NCI-H2196 treated with DMSO at 0.1 percent for 48 hours (cell line): ENCODE data around the gene PTPRC.

Experiments used
- DNase-seq: peaks from one replicate; lab custom pipeline; 2025; ENCODE audit not compliant: unreplicated experiment; lab: John Stamatoyannopoulos, UW

The PTPRC gene

DNA sequence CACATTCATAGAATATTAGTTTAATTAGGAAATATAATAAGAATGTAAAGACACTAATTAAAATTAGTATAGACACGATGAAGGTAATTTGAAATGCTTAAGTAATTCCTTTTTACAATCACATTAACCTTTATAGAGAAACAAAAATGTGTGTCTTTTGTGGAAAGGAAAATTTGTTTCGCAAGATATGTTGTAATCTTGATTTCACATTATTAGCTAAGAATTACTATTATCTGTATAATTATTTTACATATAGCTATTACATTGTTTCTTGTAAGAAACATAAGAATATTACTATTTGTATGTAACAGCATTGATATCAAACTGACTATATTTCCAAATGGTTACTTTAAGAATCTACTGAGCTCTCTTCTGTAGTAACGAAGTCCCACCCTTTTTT lies 111.2 kb downstream of the PTPRC start:
- DNase-seq, result no peak

DNA sequence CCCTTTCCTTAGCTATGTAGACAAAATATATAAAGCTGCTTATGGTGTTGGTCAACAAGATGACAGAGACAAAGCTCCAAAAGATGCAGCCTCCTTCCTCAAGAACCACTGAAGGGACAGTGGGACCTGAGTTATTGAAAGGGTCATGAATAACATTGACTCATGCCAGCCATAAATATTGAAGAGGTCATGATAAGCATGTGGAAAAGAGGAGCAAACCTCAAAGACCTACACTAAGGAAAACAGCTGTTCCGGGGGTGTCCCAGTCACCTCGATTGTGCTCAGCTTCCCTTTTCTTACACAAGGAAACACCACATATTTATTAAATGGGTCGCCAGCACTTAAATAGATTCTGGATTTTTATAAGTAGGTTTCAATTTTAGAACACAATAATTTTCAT lies 112.9 kb downstream of the PTPRC start:
- no peak for DNase-seq

DNA sequence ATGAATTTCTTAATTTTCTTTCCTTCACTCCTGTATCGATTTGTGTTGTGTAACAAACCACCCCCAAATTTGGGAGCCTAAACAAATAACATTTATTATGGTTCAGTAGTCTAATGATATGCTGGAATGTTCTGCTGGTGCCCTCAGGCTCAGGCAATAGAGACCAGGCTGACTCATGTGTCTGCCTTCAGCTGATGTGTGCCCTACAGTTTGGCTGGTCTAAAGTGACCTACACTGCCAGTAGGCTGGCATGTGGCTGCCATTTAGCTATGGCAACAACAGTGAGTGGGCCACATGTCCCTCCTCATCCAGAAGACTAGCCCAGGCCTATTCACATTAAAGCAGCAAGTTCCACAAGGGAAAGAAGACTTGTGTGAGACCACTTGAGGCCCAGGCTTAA lies 115.8 kb downstream of the PTPRC start:
- DNase-seq, result no peak

DNA sequence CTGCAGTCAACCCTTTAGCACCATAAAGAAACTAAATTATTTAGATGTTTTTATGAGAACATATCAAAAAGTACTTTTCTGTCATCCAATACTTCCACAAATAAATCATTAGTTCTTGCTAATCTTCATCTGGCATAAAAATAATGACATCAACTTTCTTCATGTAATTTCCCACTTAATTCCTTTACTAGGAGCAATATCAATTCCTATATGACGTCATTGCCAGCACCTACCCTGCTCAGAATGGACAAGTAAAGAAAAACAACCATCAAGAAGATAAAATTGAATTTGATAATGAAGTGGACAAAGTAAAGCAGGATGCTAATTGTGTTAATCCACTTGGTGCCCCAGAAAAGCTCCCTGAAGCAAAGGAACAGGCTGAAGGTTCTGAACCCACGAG lies 116.9 kb downstream of the PTPRC start:
- DNase-seq, result no peak

DNA sequence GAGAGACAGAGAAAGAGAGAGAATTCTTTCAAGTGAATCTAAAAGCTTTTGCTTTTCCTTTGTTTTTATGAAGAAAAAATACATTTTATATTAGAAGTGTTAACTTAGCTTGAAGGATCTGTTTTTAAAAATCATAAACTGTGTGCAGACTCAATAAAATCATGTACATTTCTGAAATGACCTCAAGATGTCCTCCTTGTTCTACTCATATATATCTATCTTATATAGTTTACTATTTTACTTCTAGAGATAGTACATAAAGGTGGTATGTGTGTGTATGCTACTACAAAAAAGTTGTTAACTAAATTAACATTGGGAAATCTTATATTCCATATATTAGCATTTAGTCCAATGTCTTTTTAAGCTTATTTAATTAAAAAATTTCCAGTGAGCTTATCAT lies 117.6 kb downstream of the PTPRC start:
- DNase-seq, result no peak

DNA sequence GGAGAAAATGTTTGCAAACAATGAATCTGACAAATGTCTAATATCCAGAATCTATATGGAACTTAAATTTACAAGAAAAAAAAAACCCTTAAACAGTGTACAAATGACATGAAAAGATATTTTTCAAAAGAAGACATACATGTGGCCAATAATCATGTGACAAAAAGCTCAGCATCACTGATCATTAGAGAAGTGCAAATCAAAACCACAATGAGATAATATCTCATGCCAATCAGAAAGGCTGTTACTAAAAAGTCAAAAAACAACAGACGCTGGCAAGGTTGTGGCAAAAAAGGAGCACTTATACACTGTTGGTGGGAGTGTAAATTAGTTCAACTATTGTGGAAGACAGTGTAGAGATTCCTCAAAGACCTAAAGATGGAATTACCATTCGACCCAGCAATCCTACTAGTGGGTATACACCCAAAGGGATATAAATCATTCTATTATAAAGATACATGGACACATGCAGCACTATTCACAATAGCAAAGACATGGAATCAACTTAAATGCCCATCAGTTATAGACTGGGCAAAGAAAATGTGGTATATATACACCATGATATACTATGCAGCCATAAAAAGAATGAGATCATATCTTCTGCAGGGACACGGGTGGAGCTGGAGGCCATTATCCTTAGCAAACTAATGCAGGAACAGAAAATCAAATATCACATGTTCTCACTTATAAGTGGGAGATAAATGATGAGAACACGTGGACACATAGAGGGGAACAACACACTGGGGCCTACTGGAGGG lies 123.2 kb downstream of the PTPRC start:
- DNase-seq, result no peak

DNA sequence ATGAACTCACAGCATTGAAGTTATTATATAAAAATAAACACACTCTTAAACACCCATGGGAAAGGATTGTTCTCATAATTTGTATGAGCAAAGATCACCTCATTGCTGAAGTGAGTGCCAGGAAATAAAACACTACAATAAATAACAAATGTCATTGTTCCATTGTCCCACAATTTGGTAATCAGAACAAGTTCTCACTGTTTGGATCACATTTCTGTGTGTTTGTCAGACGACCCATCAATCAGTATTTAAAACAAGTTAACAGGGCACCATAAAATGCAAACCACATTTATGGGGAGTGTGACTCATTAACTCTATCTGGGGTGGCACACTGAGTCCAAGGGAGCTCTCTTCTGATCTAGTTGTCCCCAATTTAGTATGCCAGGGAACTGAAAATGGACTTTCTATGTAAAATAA lies 124.5 kb downstream of the PTPRC start:
- DNase-seq, result no peak

DNA sequence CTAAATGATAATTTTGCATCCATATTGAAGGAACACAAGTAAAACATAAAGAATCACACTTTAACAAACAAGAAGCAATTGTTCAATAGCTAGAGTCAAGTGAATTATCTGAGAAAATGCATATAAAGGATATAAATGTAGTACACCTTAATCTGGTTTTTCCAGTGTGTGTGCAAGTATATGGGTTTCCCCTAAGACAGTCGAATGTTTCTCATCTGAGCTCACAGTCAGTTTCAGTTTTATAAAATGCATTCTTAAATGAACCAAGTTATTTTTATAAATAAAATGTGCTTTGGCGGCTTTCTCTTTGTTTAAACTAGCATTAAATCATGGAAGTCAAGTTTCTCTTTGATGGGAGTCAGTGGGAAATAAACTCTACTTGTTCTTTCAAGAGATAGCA lies 125.9 kb downstream of the PTPRC start:
- no peak for DNase-seq

DNA sequence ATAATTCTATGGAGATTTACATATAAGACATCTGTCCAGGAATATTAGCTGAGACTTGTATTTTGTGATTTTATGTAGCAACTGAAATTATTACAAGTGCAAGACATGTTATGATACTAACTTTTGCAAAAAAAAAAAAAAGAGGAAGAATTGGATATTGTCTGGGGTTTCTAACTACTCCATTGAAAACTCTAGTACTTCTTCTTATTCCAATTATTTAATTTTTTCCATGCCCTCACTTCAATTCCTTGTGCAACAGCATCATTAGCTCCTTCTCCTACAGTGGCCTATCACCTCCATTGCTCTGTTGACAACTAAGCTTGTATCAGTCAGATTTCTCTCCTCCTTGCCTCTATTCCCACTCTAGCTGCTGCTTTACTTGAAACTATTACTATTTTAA lies 126.6 kb downstream of the PTPRC start:
- no peak for DNase-seq

DNA sequence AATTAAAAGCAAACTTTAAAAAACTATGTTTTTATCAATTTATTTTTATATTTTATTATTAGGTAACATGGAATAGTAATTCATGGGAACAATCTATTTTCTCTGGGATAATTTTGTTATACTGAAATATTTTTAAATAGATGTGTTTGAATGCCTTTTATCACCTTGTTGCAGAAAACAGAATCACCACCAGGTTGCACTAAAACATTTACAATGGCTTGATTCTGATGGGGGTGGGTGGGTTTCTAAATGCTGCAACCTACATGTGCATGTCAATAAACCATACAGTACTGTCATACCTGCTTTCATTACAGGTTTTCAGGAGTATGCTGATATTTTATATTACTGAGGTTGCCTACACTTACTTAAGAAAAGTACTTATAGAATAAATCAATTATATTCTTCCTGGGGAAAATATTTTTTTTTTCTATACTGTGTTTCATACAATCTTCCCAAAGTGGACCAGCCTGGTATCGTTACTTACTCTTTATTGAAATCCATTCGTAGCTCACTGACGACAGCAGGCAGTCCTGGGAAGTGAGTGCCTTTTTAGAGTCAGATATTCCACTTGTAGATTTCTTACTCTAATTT lies 132.8 kb downstream of the PTPRC start:
- no peak for DNase-seq

DNA sequence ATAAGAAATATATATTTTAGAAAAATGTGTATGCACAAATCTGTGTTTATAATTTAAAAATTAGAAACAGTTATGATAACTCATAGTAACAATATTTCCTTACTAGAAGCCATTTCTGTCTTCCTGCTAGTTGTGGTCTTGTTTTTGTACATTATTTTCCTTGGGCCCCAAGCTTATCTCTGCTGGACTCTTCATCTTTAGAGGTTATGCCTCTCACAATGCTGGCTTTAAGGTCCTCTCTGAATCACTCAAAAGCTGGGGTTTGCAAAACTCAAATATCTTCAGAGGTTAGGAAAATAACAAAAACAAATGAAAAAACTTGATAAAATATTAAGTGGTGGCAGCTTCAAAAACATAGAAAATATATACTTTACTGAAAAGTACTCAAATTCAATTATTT lies 133.8 kb downstream of the PTPRC start:
- DNase-seq, result no peak

DNA sequence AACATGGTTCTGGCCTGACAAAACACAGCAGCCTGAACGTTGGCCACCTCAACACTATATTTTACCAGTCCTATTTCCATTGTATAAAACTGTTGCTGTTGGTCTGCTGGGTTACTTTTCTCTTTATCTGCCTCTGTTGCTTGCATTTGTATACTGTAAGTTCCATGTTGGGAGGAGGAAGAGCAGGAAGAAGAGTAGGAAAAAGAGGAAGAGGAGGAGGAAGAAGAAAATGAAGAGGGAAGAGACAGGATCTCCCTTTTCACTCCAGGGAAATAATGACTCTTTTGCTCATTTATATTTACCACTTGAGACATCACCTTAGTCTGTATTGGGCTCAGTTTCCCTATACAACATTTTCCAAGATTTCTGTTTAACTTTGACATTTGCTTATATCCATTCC lies 134.2 kb downstream of the PTPRC start:
- no peak for DNase-seq

DNA sequence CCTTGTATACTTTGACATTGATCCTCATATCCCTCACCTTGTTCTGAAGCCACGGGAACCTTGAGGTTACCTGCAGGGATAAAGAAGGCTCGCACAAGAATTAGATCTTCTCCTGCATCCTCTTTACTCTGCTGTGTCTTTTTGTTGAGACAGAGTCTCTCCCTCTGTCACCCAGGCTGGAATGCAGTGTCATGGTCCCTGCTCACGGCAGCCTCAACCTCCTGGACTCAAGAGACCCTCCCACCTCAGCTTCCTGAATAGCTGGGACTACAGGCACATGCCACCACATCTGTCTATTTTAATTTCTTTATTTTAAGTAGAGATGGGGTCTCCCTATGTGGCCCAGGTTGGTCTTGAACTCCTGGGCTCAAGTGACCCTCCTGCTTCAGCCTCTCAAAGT lies 134.7 kb downstream of the PTPRC start:
- DNase-seq, result no peak

DNA sequence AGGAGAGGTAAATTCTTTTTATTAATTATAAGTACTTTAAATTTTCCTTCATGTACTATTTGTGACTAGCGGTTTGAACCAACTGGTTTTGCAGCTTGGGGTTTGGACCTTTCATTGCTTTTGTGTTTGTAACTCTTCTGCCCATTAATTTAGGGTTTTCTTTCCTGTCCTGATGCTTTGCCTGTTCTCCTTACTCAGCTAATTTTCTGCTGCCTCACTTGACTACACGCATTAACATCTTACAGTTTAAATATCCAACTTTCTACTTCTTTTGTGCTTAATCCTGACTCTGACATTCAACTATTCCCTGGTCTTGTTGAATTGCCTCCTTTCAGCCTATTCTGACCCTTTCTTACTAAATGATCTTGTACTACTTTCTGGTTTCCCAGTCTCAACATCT lies 135.6 kb downstream of the PTPRC start:
- DNase-seq, result no peak

DNA sequence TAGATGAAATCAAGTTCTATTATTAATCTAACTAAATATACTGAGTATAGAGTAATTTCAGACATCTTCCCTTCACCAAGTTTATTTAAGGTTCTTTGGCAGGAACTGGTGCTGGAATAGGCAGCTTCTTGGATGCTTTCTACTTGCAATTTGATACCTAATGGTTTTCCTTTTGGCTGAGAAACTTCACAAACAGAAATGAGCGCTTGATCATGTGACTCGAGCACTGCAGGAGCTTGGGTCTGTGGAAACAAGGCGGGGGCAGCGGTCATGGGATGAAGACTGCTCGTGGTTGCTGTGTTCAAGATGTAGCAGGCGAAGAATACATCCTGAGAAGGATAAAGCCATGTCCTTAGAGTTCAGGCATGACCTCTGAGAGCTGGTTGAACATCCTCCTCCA lies 136.8 kb downstream of the PTPRC start:
- DNase-seq, result no peak

DNA sequence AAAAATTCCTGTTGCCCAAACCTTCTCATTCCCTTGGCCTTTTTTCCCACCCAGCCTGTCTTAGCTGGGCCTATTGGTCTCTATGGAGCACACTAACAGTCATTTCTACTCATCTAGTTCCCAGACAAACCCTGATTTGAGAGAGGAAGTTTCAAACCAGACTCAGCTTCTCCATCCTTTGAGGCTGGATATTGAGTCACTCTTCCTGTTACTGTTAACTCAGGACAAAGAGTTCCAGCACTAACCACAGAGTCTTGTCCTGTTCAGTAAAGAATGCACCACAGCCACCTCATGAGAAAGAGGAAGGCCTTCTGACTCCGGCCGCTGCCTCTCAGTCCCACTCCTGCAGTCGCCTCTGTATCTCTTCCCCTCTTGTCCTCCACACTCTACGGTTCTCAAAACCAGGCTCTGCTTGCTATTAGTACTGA lies 137.8 kb downstream of the PTPRC start:
- DNase-seq, result no peak

DNA sequence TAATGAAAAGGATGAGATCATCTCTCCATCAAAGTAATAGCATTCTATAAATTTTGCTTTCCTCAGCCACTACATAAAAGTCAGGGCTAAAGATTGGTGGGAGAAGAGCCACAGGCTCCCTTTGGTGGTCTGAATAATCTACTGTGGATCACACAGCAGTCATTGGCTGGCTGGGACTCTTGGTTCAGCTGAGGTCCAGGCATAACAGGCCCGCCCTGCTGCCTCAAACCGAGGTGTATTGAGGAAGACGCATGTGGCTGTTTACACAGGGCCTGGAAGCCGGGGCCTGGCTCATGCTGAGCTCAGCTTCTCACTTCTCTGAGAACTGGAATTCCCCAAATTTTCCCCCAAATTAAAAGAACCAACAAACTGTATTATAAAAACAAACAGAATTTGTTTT lies 139.2 kb downstream of the PTPRC start:
- no peak for DNase-seq

DNA sequence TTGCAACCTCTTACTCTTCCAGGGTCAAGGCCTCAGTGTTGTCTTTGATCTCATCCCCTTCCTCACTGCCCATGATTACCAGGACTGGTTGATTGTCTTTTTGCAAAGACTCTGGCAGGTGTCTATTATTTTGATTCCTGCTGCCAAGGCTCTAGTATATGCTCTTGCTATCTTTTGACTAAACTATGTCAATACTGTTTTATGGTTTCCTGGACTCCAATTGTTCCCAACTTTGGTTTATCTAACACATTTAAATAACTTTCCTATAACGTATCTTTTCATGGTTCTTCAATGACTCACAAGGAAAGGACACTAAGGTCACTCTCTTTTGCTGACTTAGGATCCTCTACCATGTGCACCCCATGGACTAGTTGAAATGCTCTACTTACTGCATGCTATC lies 141.5 kb downstream of the PTPRC start:
- no peak for DNase-seq

DNA sequence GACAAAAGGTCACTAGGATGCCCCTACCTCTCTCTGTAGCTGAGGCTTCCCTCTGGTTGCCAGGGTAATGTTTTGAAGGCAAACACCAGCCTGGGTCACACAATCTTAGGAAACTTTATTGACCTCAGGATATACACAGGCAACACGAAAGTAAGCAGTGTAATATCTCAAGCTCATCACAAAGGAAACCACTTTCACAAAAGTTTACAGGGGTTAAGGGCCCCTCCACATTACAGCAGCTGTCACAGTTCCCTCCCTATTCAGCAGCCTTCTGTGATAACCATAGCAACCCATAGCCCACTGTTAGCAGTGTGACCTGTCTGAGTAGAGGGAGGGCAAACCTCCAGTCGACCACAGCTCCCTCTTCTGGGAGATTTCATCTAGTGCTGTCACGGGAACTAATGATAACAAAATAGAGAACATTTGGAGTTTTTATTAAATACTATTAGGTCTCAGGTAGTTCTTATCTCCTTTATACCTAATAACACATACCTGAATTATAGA lies 149.8 kb downstream of the PTPRC start:
- DNase-seq, result no peak

DNA sequence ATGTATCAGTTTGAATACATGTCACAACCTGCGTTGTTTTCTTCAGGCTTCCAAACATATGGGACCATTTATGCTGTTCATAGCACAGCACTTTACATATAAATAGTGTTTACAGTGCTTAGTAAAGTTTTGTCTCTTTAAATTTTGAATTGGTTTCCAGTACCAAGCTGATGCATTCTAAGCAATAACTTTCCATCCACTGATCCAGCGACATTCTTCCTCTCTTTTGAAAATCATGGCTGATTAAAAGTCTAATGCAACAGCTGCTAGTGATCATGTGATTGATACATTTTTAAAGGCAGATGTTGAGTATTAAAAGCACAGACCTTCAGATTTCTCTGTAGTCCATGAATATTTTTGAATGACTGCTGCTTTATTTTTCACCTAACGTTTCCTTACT lies 154.9 kb downstream of the PTPRC start:
- DNase-seq, result no peak

DNA sequence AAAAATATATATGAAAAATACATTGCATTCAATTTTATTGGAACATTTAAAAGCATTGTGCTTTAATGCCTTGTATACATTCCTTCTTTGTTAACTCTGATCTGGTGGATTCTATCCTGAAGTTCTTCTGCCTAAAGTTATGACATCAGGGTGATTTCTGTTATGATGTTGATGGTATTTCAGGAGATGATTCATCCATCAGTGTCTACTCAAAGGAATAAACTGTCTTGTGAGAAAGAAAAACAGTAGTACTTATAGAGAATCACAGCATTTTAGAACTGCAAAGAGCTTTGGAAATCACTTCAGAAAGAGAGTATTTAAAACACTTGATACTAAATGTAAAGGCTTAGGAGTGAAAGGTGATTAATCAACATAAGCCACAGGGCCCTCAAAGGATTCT lies 155.7 kb downstream of the PTPRC start:
- no peak for DNase-seq

DNA sequence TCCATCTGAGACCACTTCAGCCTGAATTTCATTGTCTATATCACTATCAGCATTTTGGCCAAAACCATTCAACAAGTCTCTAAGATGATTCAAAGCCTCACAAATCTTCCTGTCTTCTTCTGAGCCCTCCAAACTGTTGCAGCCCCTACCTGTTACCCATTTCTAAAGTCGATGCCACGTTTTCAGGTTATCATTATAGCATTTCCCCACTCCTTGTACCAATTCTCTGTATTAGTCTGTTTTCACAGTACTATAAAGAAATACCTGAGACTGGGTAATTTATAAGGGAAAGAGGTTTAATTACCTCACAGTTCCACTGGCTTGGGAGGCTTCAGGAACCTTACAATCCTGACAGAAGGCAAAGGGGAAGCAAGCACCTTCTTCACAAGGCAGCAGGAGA lies 158.8 kb downstream of the PTPRC start:
- no peak for DNase-seq

DNA sequence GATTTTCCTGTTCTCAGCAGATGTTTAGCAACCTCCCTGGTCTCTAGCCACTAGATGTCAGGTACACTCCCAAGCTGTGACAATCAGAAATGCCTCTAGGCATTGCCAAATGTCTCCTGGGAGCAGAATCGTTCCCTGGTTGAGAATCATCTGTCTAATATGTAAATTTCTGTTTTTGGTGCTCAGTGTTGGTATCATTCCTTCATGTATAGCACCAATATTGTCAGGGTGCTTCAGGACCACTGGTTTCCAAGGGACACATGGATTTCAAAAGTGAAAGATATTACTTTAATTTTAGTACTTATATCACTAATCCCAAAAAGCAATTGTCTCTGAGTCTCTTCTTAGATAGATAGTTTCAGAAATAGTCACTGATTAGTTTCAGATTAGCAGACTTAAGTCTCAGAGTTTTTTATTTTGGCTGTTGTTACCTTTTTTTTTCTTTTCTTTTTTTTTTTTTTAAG lies 160.1 kb downstream of the PTPRC start:
- DNase-seq, result no peak
